Brain pericyte (primary cell): Measurements from ENCODE around the gene CAPN9.

Experiments used
- DNase-seq: peaks from one replicate; pipeline ENCODE4 v3.0.0-alpha.2; 2012; ENCODE audit warnings: low read depth, low spot score

The CAPN9 gene

DNA sequence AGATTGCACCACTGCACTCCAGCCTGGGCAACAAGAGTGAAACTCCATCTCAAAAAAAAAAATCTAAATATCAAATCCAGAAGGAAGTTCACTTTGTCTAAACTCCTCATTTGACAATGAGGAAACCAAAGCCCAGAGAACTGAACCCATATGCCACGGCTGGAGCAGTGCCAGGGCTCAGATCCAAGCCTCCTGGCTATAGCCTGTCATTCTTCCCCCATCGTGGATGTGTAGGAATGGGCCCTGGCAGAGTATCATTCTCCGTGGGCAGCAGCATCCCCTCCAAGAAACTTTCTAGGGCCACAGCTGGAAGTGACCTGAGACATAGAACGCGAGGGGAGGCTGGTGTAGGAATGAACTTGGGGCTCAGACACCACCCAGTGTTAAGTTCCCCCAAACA is 47.2 kb downstream of the CAPN9 start:
- DNase-seq, result no peak

DNA sequence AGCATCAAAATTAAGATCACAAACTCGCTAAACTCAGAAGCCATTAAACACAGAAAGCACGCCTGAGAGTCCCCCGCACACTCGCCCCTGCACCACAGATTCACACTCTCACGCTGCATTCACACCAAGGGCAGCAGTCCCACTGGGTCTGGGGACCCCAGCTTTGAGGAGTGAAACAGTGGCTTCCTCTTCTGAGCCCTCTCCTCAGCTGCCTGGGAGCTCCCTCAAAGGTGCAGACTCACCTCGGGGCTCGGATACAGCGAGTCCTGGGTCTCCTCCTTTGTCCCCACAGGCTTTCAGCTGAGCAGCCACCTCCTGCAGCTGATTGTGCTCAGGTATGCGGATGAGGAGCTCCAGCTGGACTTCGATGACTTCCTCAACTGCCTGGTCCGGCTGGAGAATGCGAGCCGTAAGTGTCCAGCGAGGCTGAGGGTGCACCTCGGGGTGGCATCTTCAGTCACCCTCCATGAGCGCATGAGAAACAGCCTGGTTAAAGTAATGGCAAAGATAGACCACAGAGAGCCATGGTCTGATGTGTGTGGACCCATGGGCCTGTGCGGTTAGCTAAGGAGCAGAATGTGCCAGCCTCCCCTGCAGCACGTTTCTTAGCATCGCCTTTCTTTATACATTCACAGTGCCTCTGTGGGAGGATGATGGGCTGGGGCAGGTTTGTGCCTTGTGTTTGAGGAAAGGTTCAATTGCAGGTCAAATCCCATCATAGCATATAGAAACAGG is 47.9 kb downstream of the CAPN9 start:
- DNase-seq, result no peak

DNA sequence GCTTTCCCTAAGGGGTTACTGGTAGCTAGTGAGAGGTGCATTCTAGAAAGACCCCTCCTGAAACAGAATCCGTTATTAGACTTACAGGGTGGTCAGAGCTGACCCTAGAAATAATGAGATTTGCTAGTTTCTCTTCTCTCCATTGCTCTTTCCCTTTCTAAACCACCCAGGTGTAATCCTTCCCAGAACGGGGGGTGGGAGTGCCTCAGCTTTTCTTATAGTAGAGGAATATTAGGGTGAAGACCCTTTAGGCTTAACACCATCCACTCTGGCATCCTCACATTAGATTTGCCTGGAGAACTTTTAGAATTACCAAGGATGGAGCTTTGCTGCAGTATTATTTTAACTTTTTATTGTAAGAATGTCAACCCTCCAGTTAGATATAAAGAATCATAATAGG is 49.4 kb downstream of the CAPN9 start:
- DNase-seq, result no peak

DNA sequence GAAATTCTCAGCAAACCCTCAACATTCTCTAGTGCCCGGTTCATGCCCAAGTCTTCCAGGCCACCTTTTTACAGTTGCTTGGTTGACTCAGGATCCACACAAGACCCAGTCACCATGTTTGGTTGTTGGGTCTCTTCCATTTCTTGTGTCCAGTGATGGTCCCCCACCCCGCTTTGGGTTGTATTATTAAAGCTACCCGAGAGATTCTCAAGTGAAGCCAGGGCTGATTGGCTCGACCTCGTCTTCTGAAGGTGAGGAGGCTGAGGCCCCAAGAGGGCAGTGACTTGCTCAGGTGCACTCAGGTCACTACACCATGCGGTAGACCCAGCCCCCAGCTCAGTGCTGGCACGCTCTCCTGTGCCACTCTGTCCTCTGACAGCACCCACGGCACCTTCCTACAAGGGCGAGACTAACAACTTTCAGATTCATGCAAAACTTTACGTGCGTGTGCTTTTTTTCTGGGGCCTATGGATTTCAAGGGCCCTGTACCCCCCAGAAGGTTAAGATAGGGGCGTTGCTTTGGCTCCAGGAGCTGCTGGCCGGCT is 50.3 kb downstream of the CAPN9 start:
- no peak for DNase-seq

DNA sequence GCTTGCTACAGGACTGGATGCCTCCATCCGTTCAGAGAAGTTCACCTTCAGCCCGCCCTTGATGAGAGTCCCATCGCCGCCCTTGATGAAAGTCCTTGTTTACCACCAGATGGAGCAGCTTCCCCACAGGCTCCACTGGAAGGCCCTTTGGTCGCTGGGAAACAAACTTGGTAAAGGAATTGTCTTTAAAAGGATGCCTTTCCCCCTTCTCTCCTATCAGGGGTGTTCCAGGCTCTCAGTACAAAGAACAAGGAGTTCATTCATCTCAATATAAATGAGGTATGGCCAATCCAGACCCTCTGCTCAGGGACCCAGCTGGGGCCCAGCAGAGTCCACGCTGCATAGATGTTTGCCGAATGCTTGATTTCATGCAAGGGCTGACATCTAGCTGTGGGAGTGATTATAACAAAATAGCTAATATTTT is 50.8 kb downstream of the CAPN9 start:
- no peak for DNase-seq

DNA sequence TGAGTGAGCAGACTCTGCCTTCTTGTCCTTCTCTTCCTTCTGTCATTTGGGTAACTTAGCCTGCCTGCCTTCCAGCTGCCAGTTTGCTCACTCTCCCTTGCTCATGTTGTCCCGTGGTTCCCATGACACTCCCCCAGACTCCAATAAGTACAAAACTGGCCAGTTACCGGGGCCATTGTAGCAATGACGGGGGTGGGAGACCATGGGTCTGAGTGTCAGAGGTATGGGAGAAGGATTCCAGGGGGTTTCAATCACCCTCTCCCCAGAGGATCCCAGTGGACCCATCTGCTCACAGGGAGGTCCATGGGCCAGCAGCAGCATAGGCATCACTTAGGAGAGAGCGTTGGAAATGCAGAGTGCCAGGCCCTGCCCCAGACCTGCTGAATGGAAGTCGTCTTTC is 51.3 kb downstream of the CAPN9 start:
- no peak for DNase-seq

DNA sequence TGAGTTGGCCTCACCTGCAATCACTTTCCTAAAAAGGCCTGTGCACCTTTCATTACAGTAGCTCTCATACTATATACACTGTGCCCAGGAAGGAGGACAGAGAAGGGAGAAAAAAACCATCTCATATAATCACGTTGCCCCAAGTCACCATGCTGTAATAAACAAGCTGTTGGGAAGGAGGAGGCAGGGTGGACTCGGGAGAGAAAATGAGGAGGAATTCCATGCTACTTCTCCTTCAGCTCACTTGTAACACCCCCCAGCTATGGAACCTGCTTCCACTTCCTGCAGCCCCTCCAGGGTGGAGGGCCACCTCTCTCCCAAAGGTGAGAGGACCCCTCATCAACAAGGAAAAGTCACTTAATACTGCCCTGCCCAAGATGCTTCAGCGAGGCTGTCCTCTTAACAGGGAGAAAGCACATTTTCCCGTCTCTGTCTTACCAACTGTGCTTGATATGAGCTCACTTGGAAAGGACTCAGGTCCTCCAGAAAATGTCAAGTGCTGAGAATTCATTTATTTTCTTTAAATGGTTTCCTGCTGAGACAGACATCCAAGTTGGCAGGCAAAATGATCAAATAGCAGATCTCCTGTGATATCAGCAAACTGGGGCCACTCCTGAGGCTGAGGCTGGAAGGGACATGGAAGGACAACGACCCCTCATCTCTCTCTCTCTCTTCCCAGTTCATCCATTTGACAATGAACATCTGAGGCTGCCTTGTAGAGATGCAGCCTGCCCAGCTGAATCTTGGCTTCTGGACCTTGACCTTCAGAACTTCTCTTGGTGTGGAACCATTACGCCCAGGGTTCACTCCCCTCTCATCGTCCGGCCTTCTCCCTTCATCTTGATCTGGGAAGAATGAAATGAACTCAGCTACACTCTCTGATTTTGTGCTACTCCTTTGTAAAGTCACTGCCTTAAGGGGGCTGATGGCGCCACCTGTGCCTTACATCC is 54.0 kb downstream of the CAPN9 start:
- DNase-seq, result no peak

DNA sequence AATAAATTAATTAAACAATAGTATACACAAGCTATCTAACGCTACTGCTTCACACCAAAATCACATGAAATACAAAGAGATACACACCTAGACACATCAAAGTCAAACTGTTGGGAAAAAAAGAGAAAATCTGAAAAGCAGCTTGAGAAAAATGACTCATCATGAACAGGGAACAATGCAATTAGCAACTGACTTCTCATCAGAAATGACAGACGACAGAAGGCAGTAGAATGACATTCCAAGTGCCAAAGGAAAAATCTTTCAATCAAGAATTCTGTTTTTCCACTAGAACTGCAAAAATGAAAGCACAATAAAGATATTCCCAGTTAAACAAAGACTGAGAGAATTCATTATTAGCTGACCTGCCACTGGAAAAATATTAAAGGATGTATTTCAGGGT is 57.2 kb downstream of the CAPN9 start:
- DNase-seq, result no peak

DNA sequence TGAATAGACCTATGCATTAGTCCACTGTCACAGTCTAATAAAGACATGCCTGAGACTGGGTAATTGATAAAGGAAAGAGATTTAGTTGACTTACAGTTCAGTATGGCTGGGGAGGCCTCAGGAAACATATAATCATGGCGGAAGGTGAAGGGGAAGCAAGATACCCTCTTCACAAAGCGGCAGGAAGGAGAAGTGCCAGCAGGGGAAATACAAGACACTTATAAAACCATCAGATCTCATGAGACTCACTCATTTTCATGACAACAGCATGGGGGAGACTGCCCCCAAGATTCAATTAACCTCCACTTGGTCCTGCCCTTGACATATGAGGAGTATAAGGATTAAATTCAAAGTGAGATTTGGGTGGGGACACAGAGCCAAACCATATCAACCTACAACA is 59.4 kb downstream of the CAPN9 start:
- no peak for DNase-seq

DNA sequence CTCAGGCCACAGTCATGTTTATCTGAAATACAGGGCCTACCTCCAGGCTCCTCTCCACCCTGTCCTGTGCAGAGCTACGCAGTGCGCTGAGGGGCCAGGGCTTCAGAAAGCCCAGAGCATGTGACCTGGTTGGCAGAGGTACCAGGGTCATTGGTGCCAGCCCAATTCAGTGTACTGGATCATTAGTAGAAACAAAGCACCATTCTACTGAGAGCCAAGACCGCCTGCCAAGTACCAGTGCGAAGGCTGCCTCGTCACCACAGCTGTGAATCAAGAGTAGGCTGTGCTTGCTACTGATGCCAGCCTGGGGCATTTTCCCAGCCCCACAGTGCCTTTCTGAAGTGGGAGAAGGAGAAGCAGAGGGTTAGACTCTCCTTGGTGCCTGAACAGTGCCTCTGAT is 59.8 kb downstream of the CAPN9 start:
- DNase-seq, result no peak

DNA sequence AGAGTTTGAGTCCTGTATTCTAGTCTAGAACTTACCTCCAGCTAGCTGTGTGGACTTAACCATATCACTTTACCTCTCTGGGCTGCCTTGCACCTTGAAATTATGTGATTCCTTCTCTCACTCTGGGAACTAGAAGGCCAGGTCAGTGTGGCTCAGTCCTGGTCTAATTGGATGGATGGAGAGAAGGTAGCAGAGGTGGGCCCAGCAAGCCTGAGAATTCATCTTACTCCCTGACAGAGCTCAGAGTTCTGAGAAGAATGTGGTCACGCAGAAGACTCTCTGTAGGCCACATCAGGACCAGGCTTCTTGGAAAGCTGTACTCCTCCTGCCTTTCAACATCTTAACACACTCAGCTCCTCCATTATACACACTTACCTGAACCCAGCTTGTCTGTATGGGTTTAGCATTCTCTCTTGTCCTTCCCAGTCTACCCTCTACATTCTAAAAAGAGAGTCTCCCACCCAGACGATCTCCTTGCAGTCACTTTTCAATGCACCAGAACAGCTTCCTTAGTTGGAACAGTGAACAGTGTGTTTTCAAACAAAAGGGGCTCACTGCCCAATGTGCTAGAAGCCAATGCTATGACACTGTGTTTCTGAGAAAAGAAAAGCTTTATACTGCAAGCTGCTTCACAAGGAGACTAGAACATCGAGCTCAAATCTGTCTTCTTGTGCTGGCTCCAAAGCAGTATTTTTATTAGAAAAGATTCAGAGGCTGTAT is 60.5 kb downstream of the CAPN9 start:
- no peak for DNase-seq

DNA sequence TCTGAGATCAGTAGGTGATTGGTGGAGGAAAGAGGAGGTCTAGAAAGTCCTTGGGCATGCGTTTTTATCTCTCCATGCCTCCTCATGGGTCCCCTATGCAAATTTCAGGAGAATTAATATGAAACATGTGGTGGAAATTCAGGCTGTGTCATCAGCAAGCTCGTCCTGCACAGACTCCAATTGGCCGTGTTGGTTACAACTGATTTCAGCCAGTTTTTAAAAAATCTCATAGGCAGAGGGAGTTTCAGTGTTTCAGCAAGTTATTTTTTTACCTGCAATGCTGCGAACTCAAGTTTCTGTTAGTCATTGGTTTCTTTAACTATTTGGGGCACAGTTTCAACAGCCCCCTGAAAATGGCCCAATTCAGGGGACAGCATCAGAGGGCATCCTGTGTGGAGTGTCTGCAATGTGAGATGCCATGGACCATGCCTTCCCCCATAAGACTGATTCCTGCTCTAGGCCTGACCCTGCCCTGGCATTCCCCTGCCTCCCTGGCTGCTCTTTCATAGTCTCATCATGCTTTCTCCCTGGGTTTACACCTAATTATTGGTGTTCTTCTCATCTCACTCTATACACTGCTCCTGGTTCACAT is 61.2 kb downstream of the CAPN9 start:
- no peak for DNase-seq

DNA sequence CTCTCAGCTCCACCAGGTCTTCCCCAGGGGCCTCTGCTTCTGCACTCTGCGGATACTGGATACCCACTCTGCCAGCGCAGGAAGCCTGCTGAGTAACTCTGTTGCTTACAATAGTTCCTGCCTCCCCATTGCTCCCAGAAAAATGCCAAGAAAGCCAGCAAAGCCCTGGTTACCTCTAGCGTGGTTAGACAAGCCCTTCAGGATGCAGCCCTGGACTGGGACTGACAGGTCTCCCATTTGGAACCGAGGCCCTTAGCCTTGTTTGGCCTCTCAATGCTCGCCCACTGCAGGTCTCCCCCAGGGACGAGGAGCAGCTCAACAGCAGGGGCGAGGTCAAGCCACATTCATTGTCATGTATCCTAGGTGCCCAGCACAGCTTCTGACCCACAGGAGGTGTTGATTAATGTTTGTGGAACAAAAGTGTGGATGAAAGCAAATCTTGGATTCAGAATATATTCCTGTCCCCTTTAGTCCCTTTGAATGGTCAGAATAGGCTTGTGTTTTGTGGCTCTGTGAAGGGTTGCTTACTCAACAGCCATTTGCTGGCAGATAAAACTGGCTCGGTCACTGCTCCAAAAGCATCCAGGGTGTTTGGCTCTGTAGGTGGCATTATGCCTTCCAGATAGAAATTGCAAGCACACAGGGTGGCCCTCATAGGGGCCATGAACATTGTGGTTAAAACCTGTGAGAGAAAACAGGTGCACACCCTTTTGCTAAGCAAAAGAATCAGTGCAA is 62.2 kb downstream of the CAPN9 start:
- no peak for DNase-seq

DNA sequence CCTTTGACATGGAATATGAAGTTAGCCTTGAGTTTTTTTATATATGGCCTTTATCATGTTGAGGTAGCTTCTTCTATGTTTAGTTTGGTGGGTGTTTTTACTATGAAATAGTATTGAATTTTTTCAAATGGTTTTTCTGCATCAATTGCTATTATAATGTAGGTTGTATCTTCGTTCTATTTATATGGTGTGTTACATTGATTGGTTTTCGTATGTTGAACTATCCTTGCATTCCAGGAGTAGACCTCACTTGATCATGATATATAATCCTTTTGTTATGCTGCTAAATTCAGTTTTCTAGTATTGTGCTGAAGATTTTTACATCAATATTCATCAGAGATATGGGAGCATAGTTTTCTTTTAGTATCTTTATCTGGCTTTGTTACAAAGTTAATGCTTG is 65.4 kb downstream of the CAPN9 start:
- no peak for DNase-seq

DNA sequence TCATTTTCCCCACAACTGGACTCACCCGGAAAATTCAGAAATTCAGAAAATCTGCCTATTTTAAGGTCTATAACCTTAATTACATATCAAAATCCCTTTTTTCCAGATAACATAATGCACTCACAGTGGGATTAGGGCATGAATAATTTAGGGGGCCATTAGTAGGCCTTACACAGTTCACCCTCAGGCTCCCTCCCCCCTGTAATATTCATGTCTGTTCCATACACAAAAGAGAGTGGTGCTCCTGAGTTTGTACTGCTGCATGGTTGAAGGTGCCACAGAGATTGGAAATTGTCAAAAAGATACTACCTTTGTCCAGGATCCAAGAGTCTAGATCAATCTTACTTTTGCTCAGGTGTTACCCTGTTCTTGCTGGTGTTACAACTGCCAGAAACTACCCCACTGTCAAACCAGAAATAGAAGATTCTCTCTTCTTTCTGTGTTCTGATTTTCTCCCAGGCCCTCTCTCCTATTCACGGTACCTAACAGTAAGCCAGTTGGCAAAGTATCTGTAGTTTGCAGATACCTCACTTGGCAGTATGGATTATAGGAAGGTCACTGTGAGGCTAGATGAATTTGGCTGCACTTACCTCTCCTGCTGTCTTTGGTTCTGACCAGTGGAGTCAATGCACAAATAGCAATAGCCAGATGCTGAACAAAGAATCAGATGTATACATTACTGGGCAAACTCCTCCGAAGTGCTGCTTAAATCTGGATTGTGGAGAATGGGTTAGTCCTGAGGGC is 67.9 kb downstream of the CAPN9 start:
- DNase-seq, result no peak

DNA sequence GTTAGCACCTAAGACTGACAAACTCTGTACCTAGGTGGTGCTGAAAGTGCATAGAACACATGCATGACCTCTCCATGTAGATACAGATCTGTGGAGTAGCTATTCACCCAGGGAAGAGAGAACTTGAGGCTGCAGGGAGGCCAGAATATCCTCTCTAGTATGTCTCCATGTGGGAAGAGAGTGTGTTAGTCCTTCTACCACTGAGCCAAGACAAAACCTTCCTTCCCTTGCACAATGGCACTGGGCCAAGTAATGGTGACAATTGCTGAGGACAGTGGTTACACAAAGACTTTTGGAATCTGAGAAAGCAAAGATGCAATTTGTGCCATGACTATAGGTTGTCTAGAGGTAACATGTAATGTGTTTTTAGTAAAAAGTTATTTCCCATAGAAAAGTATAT is 68.8 kb downstream of the CAPN9 start:
- no peak for DNase-seq

DNA sequence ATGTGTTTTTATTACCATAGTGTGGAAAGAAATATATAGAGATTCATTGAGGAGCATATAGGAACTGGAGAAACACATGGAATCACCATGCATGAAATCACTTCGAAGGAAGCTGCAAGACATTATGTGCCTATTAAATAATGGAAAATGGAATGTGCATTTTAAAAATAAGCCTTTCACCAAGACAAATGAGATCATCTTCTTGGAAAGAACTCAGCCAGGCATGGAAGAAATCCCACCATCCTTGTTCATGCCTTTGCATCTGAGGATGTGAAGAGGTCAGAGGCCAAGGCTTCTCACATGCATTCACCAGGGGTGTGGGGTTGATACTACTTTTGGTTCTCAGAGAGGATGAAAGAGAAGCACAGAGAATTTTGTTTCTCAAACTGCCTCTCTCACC is 71.2 kb downstream of the CAPN9 start:
- no peak for DNase-seq

DNA sequence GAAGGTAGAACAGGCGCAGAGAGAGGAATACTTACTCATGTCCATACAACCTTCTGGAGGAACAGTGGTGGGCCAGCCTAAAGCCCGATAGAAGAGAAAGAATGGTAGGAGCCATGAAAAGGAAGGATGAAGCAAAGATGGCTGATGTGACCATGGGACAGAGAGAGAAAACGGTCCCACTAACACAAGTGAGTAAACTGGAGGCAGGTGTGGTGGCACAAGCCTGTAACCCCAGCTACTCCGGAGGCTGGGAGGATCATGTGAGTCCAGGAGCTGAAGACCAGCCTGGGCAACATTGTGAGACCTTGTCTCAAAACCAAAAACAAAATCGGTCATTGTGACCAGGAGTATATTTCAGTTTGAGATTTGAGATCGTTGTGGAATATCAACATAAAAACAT is 71.7 kb downstream of the CAPN9 start:
- no peak for DNase-seq

DNA sequence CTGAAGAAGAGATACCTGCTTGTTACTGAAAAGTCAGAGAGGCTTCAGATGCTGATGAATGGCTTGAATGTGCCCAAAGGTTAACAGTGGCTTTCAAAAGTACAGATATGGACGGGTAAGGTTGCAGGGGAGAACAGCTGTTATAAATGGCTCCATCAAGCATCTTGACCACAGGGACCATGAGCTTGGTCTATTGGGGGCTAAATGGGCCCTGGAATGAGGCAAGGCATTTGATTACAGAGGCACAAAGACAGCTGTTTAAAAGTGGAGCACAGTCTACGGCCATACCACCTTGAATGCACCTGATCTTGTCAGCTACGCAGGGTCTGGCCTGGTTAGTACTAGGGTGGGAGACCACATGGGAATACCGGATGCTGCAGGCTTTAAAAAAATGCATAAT is 72.8 kb downstream of the CAPN9 start:
- DNase-seq, result no peak

DNA sequence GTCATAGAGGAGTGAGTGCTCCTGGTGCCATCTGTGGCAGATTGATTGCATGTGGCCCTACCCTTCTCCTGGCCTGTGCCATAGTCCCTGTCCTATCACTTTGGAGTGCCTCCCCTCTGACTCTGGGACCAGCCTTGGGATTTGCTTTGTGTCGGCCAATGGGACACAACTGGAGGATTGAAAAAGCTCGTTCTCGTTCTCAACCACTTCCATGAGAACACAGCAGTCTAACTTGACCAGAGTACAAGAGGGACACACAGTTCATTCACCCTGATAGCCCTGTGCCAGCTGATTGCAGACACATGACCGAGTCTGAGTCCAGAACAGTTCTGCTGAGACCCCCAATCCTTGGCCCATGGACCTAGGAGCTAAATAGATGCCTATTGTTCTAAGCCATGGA is 73.4 kb downstream of the CAPN9 start:
- no peak for DNase-seq
